ENCODE data around the gene PDE8A. TPM values are rescaled to one million over a fixed set of nuclear protein-coding genes. Genes with fewer than 3 reads are reported as not detected.

The PDE8A gene
- total RNA-seq, 1 experiment from 2014 or later: 27.4 TPM

GRCh38 chr15:85029221-85029620 is 47.6 kb downstream of the PDE8A start:
- no TSS peak for BruUV-seq (replicated peaks)
- intact Hi-C loops (cut with micrococcal nuclease): no loop called here
- no peaks in the 10 kb centered on the region for H3K9me3 Mint-ChIP-seq (ENCODE audit: unreplicated experiment)
- ChIA-PET CTCF (interaction anchor here (0.6 kb wide), 1 partner anchor 85 kb away, joined by 3 read pairs; no protein-coding TSS in a partner anchor), POLR2A (interaction anchor here (1.7 kb wide), 1 partner anchor 47 kb away, joined by 3 read pairs; no protein-coding TSS in a partner anchor)
- no peak overlapping the region for H3K4me3 Mint-ChIP-seq (ENCODE audit: unreplicated experiment)
- H3K27me3 Mint-ChIP-seq (ENCODE audit: insufficient read depth, unreplicated experiment): no peaks in the 10 kb centered on the region
- no peak for TF ChIP-seq CTCF (IDR thresholded peaks at IDR 0.05; ENCODE audit: unreplicated experiment)
- DNase-seq (ENCODE audit: unreplicated experiment): no peak
- no peak overlapping the region for H3K27ac Mint-ChIP-seq (ENCODE audit: low read depth, unreplicated experiment)
- H3K4me1 Mint-ChIP-seq (ENCODE audit: insufficient read depth, unreplicated experiment): peaks cover 30% of the 10 kb centered on the region
- H3K36me3 Mint-ChIP-seq (ENCODE audit: insufficient read depth, unreplicated experiment): no peaks in the 10 kb centered on the region

GRCh38 chr15:85030301-85030929 is 48.8 kb downstream of the PDE8A start:
- Mint-ChIP-seq H3K4me3 (ENCODE audit: unreplicated experiment) (no peak overlapping the region), H3K4me1 (ENCODE audit: insufficient read depth, unreplicated experiment) (peaks cover 21% of the 10 kb centered on the region), H3K27me3 (ENCODE audit: insufficient read depth, unreplicated experiment) (no peaks in the 10 kb centered on the region), H3K27ac (ENCODE audit: low read depth, unreplicated experiment) (peak overlapping the region; percentile 78), H3K9me3 (ENCODE audit: unreplicated experiment) (no peaks in the 10 kb centered on the region), H3K36me3 (ENCODE audit: insufficient read depth, unreplicated experiment) (no peaks in the 10 kb centered on the region)
- TF ChIP-seq CTCF (IDR thresholded peaks at IDR 0.05; ENCODE audit: unreplicated experiment): no peak
- ChIA-PET CTCF (interaction anchor here (0.6 to 1.9 kb wide), 5 partner anchors 8 to 69 kb away, joined by 3 to 11 read pairs (median 3); no protein-coding TSS in a partner anchor), POLR2A (interaction anchor here (0.6 to 1.7 kb wide), 5 partner anchors 14 to 48 kb away, joined by 3 read pairs; no protein-coding TSS in a partner anchor)
- intact Hi-C loops (cut with micrococcal nuclease): no loop called here
- peak; percentile 53 for DNase-seq (ENCODE audit: unreplicated experiment)
- no TSS peak for BruUV-seq (replicated peaks)

DNA sequence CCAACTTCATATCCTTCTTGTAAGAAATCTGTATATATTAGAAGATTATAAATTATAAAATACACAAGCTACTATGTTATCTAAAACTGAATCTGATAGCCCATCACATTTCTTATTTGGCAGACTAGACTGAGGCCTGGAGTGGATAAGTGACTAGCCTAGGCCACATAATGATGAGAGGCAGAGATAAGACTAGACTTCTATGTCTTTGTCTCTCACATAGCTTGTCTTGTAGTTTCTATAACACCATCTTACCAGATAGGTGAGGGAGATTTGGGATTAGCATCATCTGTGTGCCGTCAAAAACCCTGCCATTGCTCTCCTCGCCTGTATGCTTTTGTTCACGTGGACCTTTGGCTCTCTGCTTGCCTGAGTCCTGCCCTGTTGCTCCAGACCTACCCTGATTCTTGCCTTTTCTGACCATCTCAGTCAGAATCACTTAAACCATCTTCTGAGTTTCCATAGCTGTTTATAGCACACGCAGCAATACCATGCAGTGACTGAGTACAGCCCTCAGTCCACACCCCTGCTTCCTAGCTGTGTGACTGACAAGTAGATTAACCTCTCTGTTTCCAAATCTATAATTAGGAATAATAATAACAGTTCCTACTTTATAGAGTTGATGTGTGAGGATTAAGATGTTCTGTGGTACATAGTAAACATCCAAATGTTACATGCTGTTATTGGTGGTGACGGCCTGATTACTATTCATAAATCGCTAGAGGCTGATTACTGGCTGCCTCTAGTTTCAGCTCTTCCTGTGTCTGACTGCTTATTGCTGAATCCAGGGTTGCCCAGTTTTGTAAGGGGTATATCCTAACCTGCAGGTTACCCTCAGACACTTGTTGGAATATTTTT is 49.7 kb downstream of the PDE8A start:
- Mint-ChIP-seq H3K27ac (ENCODE audit: low read depth, unreplicated experiment) (no peak overlapping the region), H3K36me3 (ENCODE audit: insufficient read depth, unreplicated experiment) (no peaks in the 10 kb centered on the region), H3K9me3 (ENCODE audit: unreplicated experiment) (no peaks in the 10 kb centered on the region), H3K27me3 (ENCODE audit: insufficient read depth, unreplicated experiment) (no peaks in the 10 kb centered on the region), H3K4me3 (ENCODE audit: unreplicated experiment) (no peak overlapping the region), H3K4me1 (ENCODE audit: insufficient read depth, unreplicated experiment) (peaks cover 21% of the 10 kb centered on the region)
- DNase-seq (ENCODE audit: unreplicated experiment): no peak
- CTCF ChIA-PET: interaction anchor here (0.6 to 1.9 kb wide), 4 partner anchors 7 to 68 kb away, joined by 3 to 11 read pairs (median 4); no protein-coding TSS in a partner anchor
- POLR2A ChIA-PET: interaction anchor here (0.9 to 1.3 kb wide), 4 partner anchors 13 to 49 kb away, joined by 3 to 4 read pairs (median 3); no protein-coding TSS in a partner anchor
- no peak for TF ChIP-seq CTCF (IDR thresholded peaks at IDR 0.05; ENCODE audit: unreplicated experiment)
- no TSS peak for BruUV-seq (replicated peaks)
- intact Hi-C loops (cut with micrococcal nuclease): no loop called here
